GM23338 (cell line): ENCODE results near the gene SLX9. TPM values are rescaled to one million over a fixed set of nuclear protein-coding genes. Genes with fewer than 3 reads are reported as not detected.

Experiments used
- ATAC-seq: fragments of 200-7000 bp; cut with Tn5 transposase; 3 replicates; pipeline ENCODE4 v1.9.1; 2020
- DNase-seq: peaks from one replicate; pipeline ENCODE4 v3.0.0-alpha.2; 2015; ENCODE audit warnings: low spot score
- H2AFZ ChIP-seq: fragments of 200-600 bp; sonication (generic); 2 replicates; pipeline ENCODE4 v1.8.0; 2016; ENCODE audit warnings: antibody characterized with exemption, mild to moderate bottlenecking, moderate library complexity
- H3F3A ChIP-seq: fragments of 200-600 bp; sonication (generic); replicated peaks from 2 replicates; pipeline ENCODE4 v1.8.0; 2017; ENCODE audit warnings: antibody characterized with exemption, mixed run types, low read depth
- H3K27ac ChIP-seq: fragments of 200-600 bp; sonication (generic); 2 replicates; pipeline ENCODE4 v1.6.1; 2016; ENCODE audit warnings: low read depth
- H3K27me3 ChIP-seq: fragments of 200-600 bp; sonication (generic); 2 replicates; pipeline ENCODE4 v1.8.0; 2016; ENCODE audit warnings: mild to moderate bottlenecking, mixed run types, moderate library complexity; ENCODE audit not compliant: insufficient read depth
- H3K36me3 ChIP-seq: fragments of 200-600 bp; sonication (generic); 2 replicates; pipeline ENCODE4 v1.8.0; 2016; ENCODE audit warnings: mild to moderate bottlenecking; ENCODE audit not compliant: insufficient read depth
- H3K4me1 ChIP-seq: fragments of 200-600 bp; sonication (generic); 2 replicates; pipeline ENCODE4 v1.8.0; 2016; ENCODE audit warnings: mild to moderate bottlenecking, moderate library complexity; ENCODE audit not compliant: insufficient read depth
- H3K4me2 ChIP-seq: fragments of 200-600 bp; sonication (generic); 2 replicates; pipeline ENCODE4 v1.7.1; 2017; ENCODE audit warnings: mixed run types
- H3K4me3 ChIP-seq: fragments of 200-600 bp; sonication (generic); 2 replicates; pipeline ENCODE4 v1.6.1; 2016; ENCODE audit warnings: mixed run types
- H3K79me2 ChIP-seq: fragments of 200-600 bp; sonication (generic); replicated peaks from 2 replicates; pipeline ENCODE4 v1.8.0; 2017; ENCODE audit warnings: mild to moderate bottlenecking; ENCODE audit not compliant: insufficient read depth
- H3K9me2 ChIP-seq: fragments of 200-600 bp; sonication (generic); 2 replicates; pipeline ENCODE4 v1.8.0; 2017; ENCODE audit not compliant: insufficient read depth
- H4K20me1 ChIP-seq: fragments of 200-600 bp; sonication (generic); replicated peaks from 2 replicates; pipeline ENCODE4 v1.8.0; 2017; ENCODE audit warnings: mild to moderate bottlenecking; ENCODE audit not compliant: insufficient read depth
- H3K27ac Mint-ChIP-seq: 2 replicates; pipeline ENCODE4 v1.8.0; 2020; ENCODE audit warnings: inconsistent platforms, mild to moderate bottlenecking, moderate library complexity, mixed read lengths
- H3K27me3 Mint-ChIP-seq: 3 replicates; pipeline ENCODE4 v1.8.0; 2022; ENCODE audit warnings: low read depth, mild to moderate bottlenecking, moderate library complexity, mixed read lengths, inconsistent platforms; ENCODE audit not compliant: insufficient read depth, poor library complexity
- H3K36me3 Mint-ChIP-seq: 3 replicates; pipeline ENCODE4 v1.8.0; 2021; ENCODE audit warnings: low read depth, mild to moderate bottlenecking, inconsistent platforms, moderate library complexity, mixed read lengths
- H3K4me1 Mint-ChIP-seq: 3 replicates; pipeline ENCODE4 v1.8.0; 2020; ENCODE audit warnings: mild to moderate bottlenecking, inconsistent platforms, mixed read lengths
- H3K4me3 Mint-ChIP-seq: 3 replicates; pipeline ENCODE4 v1.8.0; 2021; ENCODE audit warnings: moderate library complexity, mild to moderate bottlenecking, inconsistent platforms, mixed read lengths
- H3K9me3 Mint-ChIP-seq: 3 replicates; pipeline ENCODE4 v1.8.0; 2020; ENCODE audit warnings: moderate library complexity, mild to moderate bottlenecking, inconsistent platforms, mixed read lengths
- CREB1 ChIP-seq: fragments of 250-450 bp; sonication (Bioruptor Pico); IDR thresholded peaks from 2 replicates; pipeline ENCODE4 v1.5.0; 2020; ENCODE audit warnings: low read depth, mild to moderate bottlenecking, moderate library complexity
- EZH2 ChIP-seq: fragments of 200-600 bp; sonication (generic); IDR thresholded peaks from one replicate; pipeline ENCODE4 v1.8.0; 2017; ENCODE audit warnings: antibody characterized with exemption, mild to moderate bottlenecking, low read depth; ENCODE audit not compliant: unreplicated experiment
- EZH2phosphoT487 ChIP-seq: fragments of 200-600 bp; sonication (generic); IDR thresholded peaks from one replicate; pipeline ENCODE4 v1.8.1; 2018; ENCODE audit warnings: antibody characterized with exemption; ENCODE audit not compliant: unreplicated experiment
- JUNB ChIP-seq: IDR thresholded peaks from one replicate; pipeline ENCODE4 v1.6.1; 2016; ENCODE audit warnings: antibody characterized with exemption; ENCODE audit not compliant: unreplicated experiment
- NANOG ChIP-seq: IDR thresholded peaks from 2 replicates; pipeline ENCODE4 v1.6.1; 2016; ENCODE audit warnings: antibody characterized with exemption, borderline replicate concordance
- POLR2AphosphoS5 ChIP-seq: IDR thresholded peaks from 2 replicates; pipeline ENCODE4 v1.6.1; 2016; ENCODE audit warnings: antibody characterized with exemption, low read depth
- STAT1 ChIP-seq: IDR thresholded peaks from one replicate; pipeline ENCODE4 v1.6.1; 2016; ENCODE audit warnings: antibody characterized with exemption; ENCODE audit not compliant: unreplicated experiment
- ZNF114 ChIP-seq: fragments of 250-450 bp; sonication (Bioruptor Pico); IDR thresholded peaks from 2 replicates; pipeline ENCODE4 v1.5.0; 2020; ENCODE audit warnings: mild to moderate bottlenecking, moderate library complexity
- ZNF331 ChIP-seq: fragments of 250-450 bp; sonication (Bioruptor Pico); IDR thresholded peaks from 2 replicates; pipeline ENCODE4 v1.5.0; 2020; ENCODE audit warnings: low read depth, mild to moderate bottlenecking, moderate library complexity
- polyA plus RNA-seq: library from polyadenylated mRNA; unstranded; fragments of >200 nt; fragmentation: Nextera tagmentation; extraction: Ambion mirVana; gene quantifications from 2 replicates; pipeline ENCODE4 v1.2.1, GENCODE V29; 2016
- total RNA-seq: library from RNA; depleted of rRNA; stranded (reverse); fragments of >200 nt; shearing (Covaris generic); gene quantifications from 2 replicates; pipeline ENCODE4 v1.2.3, GENCODE V29; 2014
- TF ChIP-seq, protein P1 (sequence below): fragments of 250-450 bp; sonication (Bioruptor Pico); IDR thresholded peaks from 2 replicates; pipeline ENCODE4 v1.5.0; 2020; ENCODE audit warnings: mild to moderate bottlenecking, moderate library complexity
- TF ChIP-seq, protein P2 (sequence below): IDR thresholded peaks from 2 replicates; pipeline ENCODE4 v1.6.1; 2016; ENCODE audit warnings: antibody characterized with exemption
- TF ChIP-seq, protein P3 (sequence below): IDR thresholded peaks from one replicate; pipeline ENCODE4 v1.6.1; 2018; ENCODE audit warnings: antibody characterized with exemption; ENCODE audit not compliant: unreplicated experiment
- TF ChIP-seq, protein P4 (sequence below), 2 experiments: fragments of 200-600 bp in 1 of 2; sonication (generic) in 1 of 2; conservative IDR thresholded peaks; 2 replicates each; pipeline versions ENCODE4 v1.5.1 to v1.6.1; 2016 to 2017; ENCODE audit warnings: antibody characterized with exemption in 2 of 2, low read depth in 2 of 2, mild to moderate bottlenecking in 2 of 2, moderate library complexity in 1 of 2

The SLX9 gene
- total and polyA plus RNA-seq, 2 experiments from 2014 or later = 41.5 to 46.9 TPM

DNA sequence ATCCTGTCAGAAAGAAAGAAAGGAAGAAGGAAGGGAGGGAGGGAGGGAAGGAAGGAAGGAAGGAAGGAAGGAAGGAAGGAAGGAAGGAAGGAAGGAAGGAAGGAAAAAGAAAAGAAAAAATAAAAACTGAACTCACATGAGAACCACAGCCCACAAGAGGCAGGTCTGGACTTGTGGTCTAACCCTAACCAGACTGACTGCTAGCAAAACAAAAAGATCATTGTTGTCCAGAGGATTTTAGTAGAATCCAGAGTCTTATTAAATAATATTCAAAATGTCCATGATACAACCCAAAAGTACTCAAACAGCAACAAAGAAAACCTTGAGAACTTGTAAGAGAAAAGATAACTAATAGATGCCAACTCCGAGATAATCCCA is 14.5 kb upstream of the SLX9 start:
- Mint-ChIP-seq H3K36me3 (no peaks in the 10 kb centered on the region), H3K4me1 (peaks cover 45% of the 10 kb centered on the region), H3K27me3 (peaks cover 95% of the 10 kb centered on the region), H3K9me3 (no peaks in the 10 kb centered on the region), H3K27ac (no peak overlapping the region), H3K4me3 (no peak overlapping the region)
- Histone ChIP-seq H3K27me3 (peaks cover 99% of the 10 kb centered on the region), H3K4me2 (no peak overlapping the region), H3K27ac (no peak overlapping the region), H4K20me1 (no peaks in the 10 kb centered on the region), H3F3A (0 out of 2 replicates have a peak, but pooled peaks cover 4% of the 10 kb centered on the region), H2AFZ (no peak overlapping the region), H3K4me1 (peaks cover 28% of the 10 kb centered on the region), H3K9me2 (no peaks in the 10 kb centered on the region), H3K36me3 (no peaks in the 10 kb centered on the region), H3K79me2 (no peaks in the 10 kb centered on the region), H3K4me3 (no peak overlapping the region)
- DNase-seq (no peak), ATAC-seq (no peak)
- TF ChIP-seq EZH2phosphoT487 = no peak
- TF ChIP-seq STAT1 = no peak
- no peak for TF ChIP-seq EZH2
- TF ChIP-seq NANOG = no peak
- no peak for TF ChIP-seq ZNF331
- TF ChIP-seq, protein P1, sequence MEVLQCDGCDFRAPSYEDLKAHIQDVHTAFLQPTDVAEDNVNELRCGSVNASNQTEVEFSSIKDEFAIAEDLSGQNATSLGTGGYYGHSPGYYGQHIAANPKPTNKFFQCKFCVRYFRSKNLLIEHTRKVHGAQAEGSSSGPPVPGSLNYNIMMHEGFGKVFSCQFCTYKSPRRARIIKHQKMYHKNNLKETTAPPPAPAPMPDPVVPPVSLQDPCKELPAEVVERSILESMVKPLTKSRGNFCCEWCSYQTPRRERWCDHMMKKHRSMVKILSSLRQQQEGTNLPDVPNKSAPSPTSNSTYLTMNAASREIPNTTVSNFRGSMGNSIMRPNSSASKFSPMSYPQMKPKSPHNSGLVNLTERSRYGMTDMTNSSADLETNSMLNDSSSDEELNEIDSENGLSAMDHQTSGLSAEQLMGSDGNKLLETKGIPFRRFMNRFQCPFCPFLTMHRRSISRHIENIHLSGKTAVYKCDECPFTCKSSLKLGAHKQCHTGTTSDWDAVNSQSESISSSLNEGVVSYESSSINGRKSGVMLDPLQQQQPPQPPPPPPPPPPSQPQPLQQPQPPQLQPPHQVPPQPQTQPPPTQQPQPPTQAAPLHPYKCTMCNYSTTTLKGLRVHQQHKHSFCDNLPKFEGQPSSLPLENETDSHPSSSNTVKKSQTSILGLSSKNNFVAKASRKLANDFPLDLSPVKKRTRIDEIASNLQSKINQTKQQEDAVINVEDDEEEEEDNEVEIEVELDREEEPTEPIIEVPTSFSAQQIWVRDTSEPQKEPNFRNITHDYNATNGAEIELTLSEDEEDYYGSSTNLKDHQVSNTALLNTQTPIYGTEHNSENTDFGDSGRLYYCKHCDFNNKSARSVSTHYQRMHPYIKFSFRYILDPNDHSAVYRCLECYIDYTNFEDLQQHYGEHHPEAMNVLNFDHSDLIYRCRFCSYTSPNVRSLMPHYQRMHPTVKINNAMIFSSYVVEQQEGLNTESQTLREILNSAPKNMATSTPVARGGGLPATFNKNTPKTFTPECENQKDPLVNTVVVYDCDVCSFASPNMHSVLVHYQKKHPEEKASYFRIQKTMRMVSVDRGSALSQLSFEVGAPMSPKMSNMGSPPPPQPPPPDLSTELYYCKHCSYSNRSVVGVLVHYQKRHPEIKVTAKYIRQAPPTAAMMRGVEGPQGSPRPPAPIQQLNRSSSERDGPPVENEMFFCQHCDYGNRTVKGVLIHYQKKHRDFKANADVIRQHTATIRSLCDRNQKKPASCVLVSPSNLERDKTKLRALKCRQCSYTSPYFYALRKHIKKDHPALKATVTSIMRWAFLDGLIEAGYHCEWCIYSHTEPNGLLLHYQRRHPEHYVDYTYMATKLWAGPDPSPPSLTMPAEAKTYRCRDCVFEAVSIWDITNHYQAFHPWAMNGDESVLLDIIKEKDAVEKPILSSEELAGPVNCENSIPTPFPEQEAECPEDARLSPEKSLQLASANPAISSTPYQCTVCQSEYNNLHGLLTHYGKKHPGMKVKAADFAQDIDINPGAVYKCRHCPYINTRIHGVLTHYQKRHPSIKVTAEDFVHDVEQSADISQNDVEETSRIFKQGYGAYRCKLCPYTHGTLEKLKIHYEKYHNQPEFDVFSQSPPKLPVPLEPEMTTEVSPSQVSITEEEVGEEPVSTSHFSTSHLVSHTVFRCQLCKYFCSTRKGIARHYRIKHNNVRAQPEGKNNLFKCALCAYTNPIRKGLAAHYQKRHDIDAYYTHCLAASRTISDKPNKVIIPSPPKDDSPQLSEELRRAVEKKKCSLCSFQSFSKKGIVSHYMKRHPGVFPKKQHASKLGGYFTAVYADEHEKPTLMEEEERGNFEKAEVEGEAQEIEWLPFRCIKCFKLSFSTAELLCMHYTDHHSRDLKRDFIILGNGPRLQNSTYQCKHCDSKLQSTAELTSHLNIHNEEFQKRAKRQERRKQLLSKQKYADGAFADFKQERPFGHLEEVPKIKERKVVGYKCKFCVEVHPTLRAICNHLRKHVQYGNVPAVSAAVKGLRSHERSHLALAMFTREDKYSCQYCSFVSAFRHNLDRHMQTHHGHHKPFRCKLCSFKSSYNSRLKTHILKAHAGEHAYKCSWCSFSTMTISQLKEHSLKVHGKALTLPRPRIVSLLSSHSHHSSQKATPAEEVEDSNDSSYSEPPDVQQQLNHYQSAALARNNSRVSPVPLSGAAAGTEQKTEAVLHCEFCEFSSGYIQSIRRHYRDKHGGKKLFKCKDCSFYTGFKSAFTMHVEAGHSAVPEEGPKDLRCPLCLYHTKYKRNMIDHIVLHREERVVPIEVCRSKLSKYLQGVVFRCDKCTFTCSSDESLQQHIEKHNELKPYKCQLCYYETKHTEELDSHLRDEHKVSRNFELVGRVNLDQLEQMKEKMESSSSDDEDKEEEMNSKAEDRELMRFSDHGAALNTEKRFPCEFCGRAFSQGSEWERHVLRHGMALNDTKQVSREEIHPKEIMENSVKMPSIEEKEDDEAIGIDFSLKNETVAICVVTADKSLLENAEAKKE = no peak
- no peak for TF ChIP-seq CREB1 (CRISPR knock-in tag)
- TF ChIP-seq ZNF114 (CRISPR knock-in tag) = no peak
- TF ChIP-seq, protein P2, sequence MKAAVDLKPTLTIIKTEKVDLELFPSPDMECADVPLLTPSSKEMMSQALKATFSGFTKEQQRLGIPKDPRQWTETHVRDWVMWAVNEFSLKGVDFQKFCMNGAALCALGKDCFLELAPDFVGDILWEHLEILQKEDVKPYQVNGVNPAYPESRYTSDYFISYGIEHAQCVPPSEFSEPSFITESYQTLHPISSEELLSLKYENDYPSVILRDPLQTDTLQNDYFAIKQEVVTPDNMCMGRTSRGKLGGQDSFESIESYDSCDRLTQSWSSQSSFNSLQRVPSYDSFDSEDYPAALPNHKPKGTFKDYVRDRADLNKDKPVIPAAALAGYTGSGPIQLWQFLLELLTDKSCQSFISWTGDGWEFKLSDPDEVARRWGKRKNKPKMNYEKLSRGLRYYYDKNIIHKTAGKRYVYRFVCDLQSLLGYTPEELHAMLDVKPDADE = no peak
- no peak for TF ChIP-seq JUNB
- TF ChIP-seq, protein P3, sequence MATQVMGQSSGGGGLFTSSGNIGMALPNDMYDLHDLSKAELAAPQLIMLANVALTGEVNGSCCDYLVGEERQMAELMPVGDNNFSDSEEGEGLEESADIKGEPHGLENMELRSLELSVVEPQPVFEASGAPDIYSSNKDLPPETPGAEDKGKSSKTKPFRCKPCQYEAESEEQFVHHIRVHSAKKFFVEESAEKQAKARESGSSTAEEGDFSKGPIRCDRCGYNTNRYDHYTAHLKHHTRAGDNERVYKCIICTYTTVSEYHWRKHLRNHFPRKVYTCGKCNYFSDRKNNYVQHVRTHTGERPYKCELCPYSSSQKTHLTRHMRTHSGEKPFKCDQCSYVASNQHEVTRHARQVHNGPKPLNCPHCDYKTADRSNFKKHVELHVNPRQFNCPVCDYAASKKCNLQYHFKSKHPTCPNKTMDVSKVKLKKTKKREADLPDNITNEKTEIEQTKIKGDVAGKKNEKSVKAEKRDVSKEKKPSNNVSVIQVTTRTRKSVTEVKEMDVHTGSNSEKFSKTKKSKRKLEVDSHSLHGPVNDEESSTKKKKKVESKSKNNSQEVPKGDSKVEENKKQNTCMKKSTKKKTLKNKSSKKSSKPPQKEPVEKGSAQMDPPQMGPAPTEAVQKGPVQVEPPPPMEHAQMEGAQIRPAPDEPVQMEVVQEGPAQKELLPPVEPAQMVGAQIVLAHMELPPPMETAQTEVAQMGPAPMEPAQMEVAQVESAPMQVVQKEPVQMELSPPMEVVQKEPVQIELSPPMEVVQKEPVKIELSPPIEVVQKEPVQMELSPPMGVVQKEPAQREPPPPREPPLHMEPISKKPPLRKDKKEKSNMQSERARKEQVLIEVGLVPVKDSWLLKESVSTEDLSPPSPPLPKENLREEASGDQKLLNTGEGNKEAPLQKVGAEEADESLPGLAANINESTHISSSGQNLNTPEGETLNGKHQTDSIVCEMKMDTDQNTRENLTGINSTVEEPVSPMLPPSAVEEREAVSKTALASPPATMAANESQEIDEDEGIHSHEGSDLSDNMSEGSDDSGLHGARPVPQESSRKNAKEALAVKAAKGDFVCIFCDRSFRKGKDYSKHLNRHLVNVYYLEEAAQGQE = no peak
- TF ChIP-seq, protein P4, sequence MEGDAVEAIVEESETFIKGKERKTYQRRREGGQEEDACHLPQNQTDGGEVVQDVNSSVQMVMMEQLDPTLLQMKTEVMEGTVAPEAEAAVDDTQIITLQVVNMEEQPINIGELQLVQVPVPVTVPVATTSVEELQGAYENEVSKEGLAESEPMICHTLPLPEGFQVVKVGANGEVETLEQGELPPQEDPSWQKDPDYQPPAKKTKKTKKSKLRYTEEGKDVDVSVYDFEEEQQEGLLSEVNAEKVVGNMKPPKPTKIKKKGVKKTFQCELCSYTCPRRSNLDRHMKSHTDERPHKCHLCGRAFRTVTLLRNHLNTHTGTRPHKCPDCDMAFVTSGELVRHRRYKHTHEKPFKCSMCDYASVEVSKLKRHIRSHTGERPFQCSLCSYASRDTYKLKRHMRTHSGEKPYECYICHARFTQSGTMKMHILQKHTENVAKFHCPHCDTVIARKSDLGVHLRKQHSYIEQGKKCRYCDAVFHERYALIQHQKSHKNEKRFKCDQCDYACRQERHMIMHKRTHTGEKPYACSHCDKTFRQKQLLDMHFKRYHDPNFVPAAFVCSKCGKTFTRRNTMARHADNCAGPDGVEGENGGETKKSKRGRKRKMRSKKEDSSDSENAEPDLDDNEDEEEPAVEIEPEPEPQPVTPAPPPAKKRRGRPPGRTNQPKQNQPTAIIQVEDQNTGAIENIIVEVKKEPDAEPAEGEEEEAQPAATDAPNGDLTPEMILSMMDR (conservative IDR thresholded peaks at IDR 0.05; ENCODE audit: low read depth in 2 of 2) = no peak
- no peak for TF ChIP-seq POLR2AphosphoS5
